Left kidney (tissue), 2 donors: ENCODE measurements around the gene PNLIPRP2. TPM values are rescaled to one million over a fixed set of nuclear protein-coding genes. Genes with fewer than 3 reads are reported as not detected.
A peak's percentile ranks its signal among the peaks of the same experiment; 100 is the strongest.

ENCODE experiments used
- DNase-seq: peaks from one replicate; pipeline ENCODE4 v3.0.0-alpha.2; 2013
- polyA plus RNA-seq: library from polyadenylated mRNA; unstranded; fragments of 120-200 nt; gene quantifications from one replicate; pipeline ENCODE4 v1.2.1, GENCODE V29; 2013; ENCODE audit not compliant: insufficient read length

The PNLIPRP2 gene
- polyA plus RNA-seq, 1 donor, result not detected

DNA sequence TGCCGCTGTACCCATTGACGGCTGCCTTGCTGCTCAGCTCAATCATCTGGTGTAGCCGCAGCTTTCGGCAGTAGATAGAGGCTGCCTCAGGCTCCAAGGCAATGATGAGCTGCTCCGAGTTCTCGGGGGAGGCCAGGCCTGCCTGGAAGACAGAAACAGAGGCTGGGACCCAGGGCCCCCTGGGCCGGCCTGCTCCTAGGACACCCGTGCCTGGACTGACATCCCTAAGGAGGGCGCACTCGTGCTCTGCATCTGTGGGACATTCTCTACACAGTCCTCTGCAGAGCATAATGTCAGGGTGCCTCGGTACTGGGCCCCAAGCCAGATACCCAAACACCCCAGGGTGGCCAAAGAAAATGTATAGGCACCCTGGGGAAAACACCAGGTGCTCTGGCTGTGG lies 63.1 kb downstream of the PNLIPRP2 start:
- DNase-seq, result no peak

DNA sequence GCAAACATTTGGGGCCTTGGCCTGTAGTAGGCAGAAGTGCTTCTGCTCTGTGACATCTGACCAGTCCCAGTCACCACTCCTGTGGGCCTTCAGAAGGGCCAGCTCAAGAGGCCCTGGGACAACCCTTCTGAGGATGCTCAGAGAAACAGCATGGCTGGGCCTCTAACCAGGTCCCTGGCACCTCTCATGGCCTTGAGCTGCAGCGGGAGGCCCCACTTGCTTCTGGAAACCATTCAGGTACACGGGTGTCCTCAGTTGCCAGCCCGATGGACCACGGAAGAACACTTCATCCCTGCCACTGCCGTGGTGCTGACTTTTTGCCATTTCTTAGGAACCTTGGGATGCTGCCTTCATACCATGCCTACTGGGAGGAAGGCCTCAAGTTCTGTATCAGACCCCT lies 64.0 kb downstream of the PNLIPRP2 start:
- no peak for DNase-seq

DNA sequence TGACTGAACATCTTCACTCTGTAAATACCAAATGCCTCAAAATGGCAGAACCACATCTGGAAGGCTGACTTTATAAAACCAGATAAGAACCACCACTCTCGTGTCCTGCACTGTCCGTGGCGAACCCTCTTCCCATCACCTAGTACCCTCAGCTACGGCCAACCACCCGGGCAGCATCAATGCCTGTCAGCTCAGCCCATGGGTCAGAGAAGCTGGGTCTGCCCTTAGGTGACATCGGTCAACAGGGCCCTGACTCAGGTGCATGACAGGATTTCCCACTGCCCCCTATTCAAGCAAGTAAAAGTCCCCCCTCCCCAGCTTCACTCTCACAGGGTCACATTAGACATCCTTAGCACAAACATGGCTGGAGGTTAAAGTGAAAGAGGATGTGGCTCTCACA lies 65.1 kb downstream of the PNLIPRP2 start:
- DNase-seq, result no peak

DNA sequence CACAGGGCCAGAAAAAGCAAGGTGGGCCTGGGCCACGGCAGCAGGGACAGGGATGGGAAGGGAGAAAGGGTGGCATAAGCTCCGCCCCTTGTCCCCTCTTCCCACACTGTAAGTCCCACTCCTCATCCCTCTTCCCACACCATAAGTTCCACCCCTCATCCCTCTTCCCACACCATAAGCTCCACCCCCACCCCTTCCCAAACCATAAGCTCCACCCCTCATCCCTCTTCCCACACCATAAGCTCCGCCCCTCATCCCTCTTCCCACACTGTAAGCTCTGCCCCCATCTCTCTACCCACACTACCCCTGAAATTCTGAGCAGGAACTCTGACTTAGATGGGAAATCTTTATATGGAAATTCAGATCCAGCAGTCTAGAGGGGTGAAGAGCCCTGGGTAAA lies 65.9 kb downstream of the PNLIPRP2 start:
- DNase-seq, result no peak

DNA sequence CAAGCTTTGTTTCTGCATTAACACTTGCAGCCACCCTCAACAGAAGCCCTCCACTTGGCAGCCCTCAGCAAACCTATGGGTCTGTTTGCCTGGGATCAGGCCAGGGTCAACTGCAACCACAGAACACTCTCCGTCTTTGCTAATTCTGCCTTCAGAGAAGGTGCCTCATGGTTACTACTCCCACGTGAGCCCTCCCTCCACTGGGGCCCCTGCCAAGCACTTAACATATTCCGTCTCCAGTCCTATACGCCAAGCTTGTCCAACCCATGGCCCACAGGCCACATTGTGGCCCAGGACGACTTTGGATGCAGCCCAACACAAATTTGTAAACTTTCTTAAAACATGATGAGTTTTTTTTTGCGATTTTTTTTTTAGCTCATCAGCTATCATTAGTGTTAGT lies 66.9 kb downstream of the PNLIPRP2 start:
- no peak for DNase-seq

DNA sequence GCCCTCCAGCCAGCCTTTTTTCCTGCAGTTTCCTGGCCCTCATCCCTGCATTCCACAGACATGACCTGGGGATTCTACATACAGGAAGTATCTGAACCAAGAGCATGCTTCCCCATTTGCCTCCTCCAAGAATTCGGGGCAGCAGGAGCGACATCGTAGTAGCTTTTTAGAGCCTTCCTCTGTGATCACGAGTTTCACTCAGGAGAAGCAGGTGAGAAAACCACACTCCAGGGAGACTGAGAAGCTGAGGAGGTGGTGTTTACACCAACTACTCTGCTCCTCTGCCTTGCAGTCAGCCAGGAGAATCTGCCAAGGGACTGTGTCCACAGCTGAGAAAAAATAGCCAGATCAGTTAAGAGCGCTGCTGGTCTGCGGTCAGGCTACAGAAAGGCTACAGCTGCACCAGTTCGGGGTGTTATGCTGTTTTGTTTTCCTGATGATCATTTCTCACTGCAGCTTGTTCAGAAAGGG lies 67.5 kb downstream of the PNLIPRP2 start:
- no peak for DNase-seq

DNA sequence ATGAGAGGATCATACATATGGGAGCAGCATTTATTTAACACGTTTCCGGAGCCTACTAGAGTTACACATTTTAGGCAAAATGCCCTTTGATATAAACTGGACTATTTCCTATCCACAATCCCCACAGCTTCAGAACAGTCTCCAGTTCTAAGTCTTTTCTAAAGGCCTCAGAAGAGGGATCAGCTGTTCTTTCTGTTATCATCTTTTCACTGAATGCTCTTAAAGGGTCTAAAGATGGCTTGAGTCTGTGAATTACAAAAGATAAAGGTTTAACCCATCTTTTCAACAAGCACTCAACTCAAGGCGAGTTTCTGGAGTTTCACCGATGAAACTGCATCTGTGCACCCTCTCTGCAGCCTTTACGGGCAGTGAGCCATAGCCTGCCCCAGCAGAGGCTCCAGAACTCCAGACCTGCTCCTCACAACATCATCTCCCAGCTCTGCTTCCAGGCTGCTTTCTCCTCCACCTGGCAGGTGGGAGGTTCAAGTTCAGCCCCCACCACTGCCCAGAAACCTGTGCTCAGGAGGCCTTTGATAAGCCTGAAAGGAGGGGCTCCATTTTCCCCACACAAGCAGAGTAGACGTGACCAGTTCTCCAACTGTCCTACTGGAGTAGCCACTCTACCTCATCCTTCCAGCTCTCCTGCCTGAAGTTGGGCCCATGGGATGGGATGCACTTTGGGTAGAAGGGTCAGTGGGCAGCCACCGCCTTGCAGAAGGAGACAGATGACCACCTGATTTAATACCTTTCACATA lies 68.2 kb downstream of the PNLIPRP2 start:
- DNase-seq, result no peak

DNA sequence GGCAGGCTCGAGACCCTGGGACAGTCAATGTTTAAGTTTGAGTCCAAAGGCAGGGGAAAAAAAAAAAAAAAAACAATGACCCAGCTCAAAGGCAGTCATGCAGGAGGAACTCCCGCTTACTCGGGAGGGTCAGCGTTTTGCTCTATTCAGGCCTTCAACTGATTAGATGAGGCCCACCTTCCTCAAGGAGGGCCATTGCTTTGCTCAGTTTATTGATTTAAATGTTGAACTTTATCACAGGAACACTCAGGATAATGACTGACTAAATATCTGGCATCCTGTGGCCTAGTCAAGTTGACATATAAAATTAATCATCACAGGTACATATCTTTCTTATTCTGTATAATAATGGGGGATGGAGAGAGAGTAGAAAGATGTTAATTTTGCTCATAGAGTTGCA lies 69.0 kb downstream of the PNLIPRP2 start:
- DNase-seq, result no peak

DNA sequence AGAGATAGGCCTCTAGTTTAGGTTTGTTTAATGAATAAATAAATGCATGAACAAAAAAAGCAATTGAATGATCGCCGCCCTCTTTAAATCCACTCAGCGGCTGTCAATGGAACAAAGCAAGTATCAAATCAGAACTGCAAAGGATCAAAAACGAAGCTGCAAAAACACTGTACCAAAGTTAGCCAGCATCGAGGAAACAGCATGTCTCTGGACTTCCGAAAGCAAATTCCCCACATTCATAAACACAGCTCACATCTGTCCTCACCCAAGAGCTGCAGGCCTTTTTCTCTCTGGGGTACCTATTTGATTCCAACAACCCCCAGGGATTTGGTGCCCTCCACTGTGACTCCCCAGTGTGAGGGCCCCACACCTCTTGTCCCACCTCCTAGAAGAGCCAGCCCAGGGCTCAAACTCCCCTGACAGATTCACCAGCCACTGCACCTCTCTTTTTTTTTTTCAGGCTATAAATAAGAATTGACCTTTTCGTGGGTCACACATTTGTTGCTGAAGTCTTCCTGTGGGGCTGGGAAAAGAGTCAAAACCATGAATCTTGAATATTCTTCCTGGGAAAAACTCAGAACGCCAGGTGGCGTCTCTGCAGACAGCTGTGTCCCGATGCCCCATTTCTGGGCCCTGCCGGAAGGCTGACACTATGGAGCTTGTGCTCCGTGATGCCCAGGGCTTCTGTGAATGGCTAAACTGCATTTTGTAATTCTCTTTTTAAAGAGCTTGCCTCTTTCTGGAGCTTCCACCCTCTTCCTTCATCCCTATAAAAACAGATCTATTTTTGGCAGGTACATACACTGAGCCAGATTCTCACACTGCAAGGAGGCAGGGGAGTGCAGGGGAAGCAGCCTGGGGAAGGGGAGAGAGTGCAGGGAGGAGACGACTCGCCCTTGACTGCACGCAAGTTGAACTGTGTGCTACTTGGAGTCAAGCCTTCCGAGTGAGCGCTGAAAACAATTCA lies 69.9 kb downstream of the PNLIPRP2 start:
- DNase-seq, result peak; percentile 50

DNA sequence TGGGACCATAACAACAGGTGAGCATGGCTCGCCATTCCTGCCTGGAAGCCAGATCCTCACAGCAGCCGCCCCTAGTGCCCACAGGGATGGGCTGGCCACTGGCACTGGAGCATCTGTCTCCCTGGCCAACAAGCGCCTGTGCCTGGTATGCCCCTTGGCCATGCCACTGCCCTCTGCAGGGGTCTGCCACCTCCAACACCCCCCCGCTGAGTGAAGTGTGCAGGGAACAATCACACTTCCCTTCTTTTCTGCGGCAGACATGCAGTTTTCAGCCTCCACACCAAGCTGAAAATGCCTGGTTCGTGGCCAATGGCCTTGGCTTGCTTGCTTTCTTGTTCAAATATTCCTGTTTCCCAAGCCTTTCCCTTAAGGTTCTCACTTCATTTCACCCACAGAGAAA lies 70.9 kb downstream of the PNLIPRP2 start:
- DNase-seq, result no peak

DNA sequence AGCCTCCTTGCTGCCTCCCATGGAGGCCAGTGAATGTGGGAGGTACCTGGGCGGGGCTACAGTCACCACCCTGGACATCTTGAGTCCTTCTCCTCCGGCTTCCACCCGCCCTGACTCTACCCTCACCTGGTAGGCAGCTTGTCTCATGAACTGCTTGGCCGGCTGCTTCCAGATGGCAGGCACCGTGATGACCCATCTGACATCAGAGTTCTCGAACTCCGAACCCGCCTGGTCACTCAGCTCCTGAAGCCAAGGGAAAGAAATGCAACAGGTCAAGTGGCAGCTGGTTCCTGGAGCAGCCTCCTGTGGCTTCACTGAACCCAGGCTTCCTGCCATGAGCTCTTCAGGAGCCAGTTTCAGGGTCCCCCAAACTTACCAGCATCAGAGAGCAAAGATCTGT lies 71.5 kb downstream of the PNLIPRP2 start:
- no peak for DNase-seq

DNA sequence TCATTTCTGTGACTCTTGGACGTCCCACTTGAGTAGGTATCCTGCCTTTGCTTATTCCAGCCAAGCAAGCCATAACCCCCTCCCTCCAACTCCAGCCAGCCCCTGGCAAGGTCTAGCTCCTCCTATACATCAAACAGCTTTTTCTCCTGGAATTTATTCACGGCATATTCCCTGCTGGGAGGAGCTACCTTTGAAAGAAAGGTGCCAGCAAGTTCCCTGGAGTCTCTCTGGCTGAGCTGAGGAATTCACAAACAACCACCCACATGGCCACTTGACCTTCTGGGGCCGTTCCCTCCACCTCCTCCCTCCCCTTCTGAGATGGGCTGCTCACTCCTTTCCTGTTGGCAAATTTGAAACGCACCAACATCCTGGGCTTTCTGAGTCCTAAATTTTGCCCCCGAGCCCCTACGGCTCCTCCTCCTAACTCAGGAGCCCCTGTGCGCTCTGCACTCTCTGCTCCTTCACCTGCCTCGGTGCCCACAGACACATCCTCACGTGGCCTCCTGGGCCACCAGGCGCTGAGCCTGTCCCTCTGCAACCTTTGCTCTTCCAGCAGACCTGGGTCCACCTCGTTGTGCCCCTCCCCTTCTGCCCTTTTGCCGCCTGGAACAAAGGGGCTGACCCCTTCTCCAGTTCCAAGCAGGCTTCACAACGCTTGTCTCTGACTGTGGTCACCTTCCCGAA lies 73.6 kb downstream of the PNLIPRP2 start:
- DNase-seq, result peak; percentile 69

Other genes starting within 250 kb of the PNLIPRP2 start
- gene PNLIPRP3, start 193.1 kb upstream of the PNLIPRP2 start, polyA plus RNA-seq, result not detected
- not detected for gene PNLIP, start 75.0 kb upstream of the PNLIPRP2 start, polyA plus RNA-seq
- 0.13 TPM for gene PNLIPRP1, start 30.0 kb upstream of the PNLIPRP2 start, polyA plus RNA-seq
- gene HSPA12A, start 121.6 kb downstream of the PNLIPRP2 start, polyA plus RNA-seq, result 51.3 TPM
- gene ENO4, start 228.5 kb downstream of the PNLIPRP2 start, polyA plus RNA-seq, result 5.1 TPM